SU-DHL-6 (cell line): ENCODE data around the gene OR2T29.
"Not testable (repeated sequence)": the region's sequence is repeated elsewhere in the genome, so short reads cannot be mapped to it uniquely, and the experiment has no call there.

Experiments used
- H2AFZ ChIP-seq: fragments of 200-600 bp; sonication (generic); 2 replicates; pipeline ENCODE4 v1.6.1; 2014; ENCODE audit warnings: low read depth, mild to moderate bottlenecking, moderate library complexity, mixed read lengths, antibody characterized with exemption, low read length; ENCODE audit not compliant: severe bottlenecking
- H3F3A ChIP-seq: fragments of 200-600 bp; shearing (Covaris generic); 2 replicates; pipeline ENCODE4 v1.6.0; 2016; ENCODE audit warnings: antibody characterized with exemption, mild to moderate bottlenecking; ENCODE audit not compliant: insufficient read depth
- H3K27ac ChIP-seq: fragments of 200-600 bp; sonication (generic); 2 replicates; pipeline ENCODE4 v1.5.1; 2016; ENCODE audit warnings: low read depth, mild to moderate bottlenecking, low read length, moderate library complexity, mixed read lengths
- H3K27me3 ChIP-seq: fragments of 200-600 bp; sonication (generic), shearing (Covaris generic); 2 replicates; pipeline ENCODE4 v1.6.0; 2014; ENCODE audit warnings: mild to moderate bottlenecking, low read length
- H3K36me3 ChIP-seq: fragments of 200-600 bp; sonication (generic); 2 replicates; pipeline ENCODE4 v1.6.1; 2014; ENCODE audit warnings: mild to moderate bottlenecking, low read length, mixed read lengths
- H3K4me2 ChIP-seq: fragments of 300-600, 200-600 bp; shearing (Covaris generic), sonication (generic); 2 replicates; pipeline ENCODE4 v1.6.0; 2014; ENCODE audit warnings: low read length, low read depth, mild to moderate bottlenecking; ENCODE audit not compliant: poor library complexity, severe bottlenecking
- H3K4me3 ChIP-seq: fragments of 200-600 bp; sonication (generic); 2 replicates; pipeline ENCODE4 v1.5.1; 2014; ENCODE audit warnings: antibody characterized with exemption, low read length, mild to moderate bottlenecking, mixed read lengths; ENCODE audit not compliant: insufficient read depth, poor library complexity, severe bottlenecking
- H3K79me2 ChIP-seq: fragments of 200-600 bp; sonication (generic); 2 replicates; pipeline ENCODE4 v1.6.1; 2014; ENCODE audit warnings: mild to moderate bottlenecking, low read length, moderate library complexity; ENCODE audit not compliant: insufficient read depth
- H3K9ac ChIP-seq: fragments of 200-600 bp; sonication (generic); 2 replicates; pipeline ENCODE4 v1.7.0; 2014; ENCODE audit warnings: mild to moderate bottlenecking, low read length
- H3K9me2 ChIP-seq: fragments of 200-600 bp; sonication (generic); replicated peaks from 2 replicates; pipeline ENCODE4 v1.6.1; 2014; ENCODE audit warnings: low read length; ENCODE audit not compliant: insufficient read depth
- H3K9me3 ChIP-seq: fragments of 200-600 bp; sonication (generic); 2 replicates; pipeline ENCODE4 v1.6.1; 2014; ENCODE audit warnings: low read length, mixed read lengths; ENCODE audit not compliant: insufficient read depth
- H4K20me1 ChIP-seq: fragments of 200-600 bp; sonication (generic); 2 replicates; pipeline ENCODE4 v1.6.1; 2014; ENCODE audit warnings: low read depth, mild to moderate bottlenecking, antibody characterized with exemption, low read length, moderate library complexity, mixed read lengths
- CTCF ChIP-seq: fragments of 200-600 bp; sonication (generic); IDR thresholded peaks from one replicate; pipeline ENCODE4 v1.5.1; 2017; ENCODE audit warnings: antibody characterized with exemption, mild to moderate bottlenecking, low read length, moderate library complexity; ENCODE audit not compliant: insufficient read depth, poor library complexity, severe bottlenecking
- EZH2phosphoT487 ChIP-seq: fragments of 200-600 bp; sonication (generic), shearing (Covaris generic); conservative IDR thresholded peaks from 2 replicates; pipeline ENCODE4 v1.6.1; 2018; ENCODE audit warnings: mild to moderate bottlenecking, antibody characterized with exemption, low read length, moderate library complexity, mixed read lengths

The OR2T29 gene

GRCh38 chr1:248551027-248551426 lies 11.5 kb downstream of the OR2T29 start:
- not testable (repeated sequence) for H3K4me3 ChIP-seq, H3K36me3 ChIP-seq, H4K20me1 ChIP-seq, H2AFZ ChIP-seq, H3K9me2 ChIP-seq, H3F3A ChIP-seq, H3K27me3 ChIP-seq, H3K9ac ChIP-seq, H3K27ac ChIP-seq, H3K9me3 ChIP-seq, H3K4me2 ChIP-seq, H3K79me2 ChIP-seq

- H3K27ac ChIP-seq, H3K9me3 ChIP-seq, H3K79me2 ChIP-seq, H3K27me3 ChIP-seq, H2AFZ ChIP-seq, H3K4me2 ChIP-seq, H3K9me2 ChIP-seq, H3K36me3 ChIP-seq, H3K9ac ChIP-seq, H3F3A ChIP-seq, H4K20me1 ChIP-seq, H3K4me3 ChIP-seq: not testable (repeated sequence)
These were observed 15.2 kb downstream of the OR2T29 start for GRCh38 chr1:248547383-248547782.

GRCh38 chr1:248537449-248537848 lies 25.1 kb downstream of the OR2T29 start:
- H3K9me3 ChIP-seq, H3K79me2 ChIP-seq, H2AFZ ChIP-seq, H3F3A ChIP-seq, H3K27ac ChIP-seq, H3K27me3 ChIP-seq, H3K9me2 ChIP-seq, H3K4me3 ChIP-seq, H3K36me3 ChIP-seq, H4K20me1 ChIP-seq, H3K4me2 ChIP-seq, H3K9ac ChIP-seq: not testable (repeated sequence)

GRCh38 chr1:248521856-248522255 lies 40.7 kb downstream of the OR2T29 start:
- Histone ChIP-seq H3K9me2 (no peaks in the 10 kb centered on the region), H3K9me3 (no peaks in the 10 kb centered on the region), H3F3A (no peaks in the 10 kb centered on the region)

GRCh38 chr1:248510217-248510616 lies 52.4 kb downstream of the OR2T29 start:
- H3K36me3 ChIP-seq, H4K20me1 ChIP-seq, H3F3A ChIP-seq, H3K9me3 ChIP-seq, H3K9me2 ChIP-seq, H3K4me3 ChIP-seq, H3K27ac ChIP-seq, H2AFZ ChIP-seq, H3K79me2 ChIP-seq, H3K9ac ChIP-seq, H3K4me2 ChIP-seq, H3K27me3 ChIP-seq: not testable (repeated sequence)

More at GRCh38 chr1:248521856-248522255, 40.7 kb downstream of the OR2T29 start:
- H3K4me2 ChIP-seq: no peak overlapping the region
- H4K20me1 ChIP-seq: no peaks in the 10 kb centered on the region
- no peak overlapping the region for H2AFZ ChIP-seq
- no peak overlapping the region for H3K27ac ChIP-seq
- H3K9ac ChIP-seq: no peak overlapping the region
- no peak overlapping the region for H3K4me3 ChIP-seq
- no peaks in the 10 kb centered on the region for H3K79me2 ChIP-seq
- TF ChIP-seq EZH2phosphoT487 (no peak), CTCF (no peak)
- H3K27me3 ChIP-seq: no peaks in the 10 kb centered on the region
- no peaks in the 10 kb centered on the region for H3K36me3 ChIP-seq

GRCh38 chr1:248507773-248508172 lies 54.8 kb downstream of the OR2T29 start, which contains the start of gene OR2G6:
Gene OR2G6 (plus strand): TSS chr1:248508073. CDS start chr1:248521647, 13,574 bp downstream.
- H3F3A ChIP-seq, H3K27ac ChIP-seq, H3K27me3 ChIP-seq, H3K4me2 ChIP-seq, H3K79me2 ChIP-seq, H3K9me2 ChIP-seq, H4K20me1 ChIP-seq, H3K9me3 ChIP-seq, H2AFZ ChIP-seq, H3K4me3 ChIP-seq, H3K36me3 ChIP-seq, H3K9ac ChIP-seq: not testable (repeated sequence)
